ENCODE data around the gene ARL6IP6.

GRCh38 chr2:152686321-152686720 is 32.1 kb upstream of the ARL6IP6 start:
- no peak for TF ChIP-seq CTCF (IDR thresholded peaks at IDR 0.05; ENCODE audit: poor library complexity)
- no peak for TF ChIP-seq EZH2phosphoT487 (IDR thresholded peaks at IDR 0.05; ENCODE audit: low read depth, severe bottlenecking, unreplicated experiment)
- TF ChIP-seq EZH2 (IDR thresholded peaks at IDR 0.05; ENCODE audit: borderline replicate concordance), result no peak

Data from hepatocyte (in vitro differentiated cells).